ENCODE data around the gene ADAMTS18. TPM values are rescaled to one million over a fixed set of nuclear protein-coding genes. Genes with fewer than 3 reads are reported as not detected.

ADAMTS18 gene
- total RNA-seq, 2 experiments from 2014 or later: not detected

DNA sequence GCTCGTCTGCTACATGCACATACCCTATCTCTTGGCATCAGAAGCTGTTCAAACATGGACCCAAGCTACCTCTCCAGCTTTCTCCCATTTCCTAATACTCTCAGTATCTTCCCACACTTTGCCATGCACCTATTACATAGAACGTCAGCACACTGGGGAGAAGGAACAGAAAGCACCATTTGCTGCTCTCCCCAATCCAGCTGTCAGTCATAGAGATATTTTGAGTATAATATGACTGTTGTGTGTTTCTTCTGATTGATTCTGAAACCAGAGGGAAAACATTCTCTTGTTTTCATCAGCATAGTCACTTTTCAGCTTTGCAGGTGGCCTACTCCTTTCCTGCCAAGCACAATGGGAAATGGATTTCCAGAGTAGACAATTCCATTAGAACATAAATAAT lies 107.1 kb downstream of the ADAMTS18 start:
- CTCF ChIA-PET: interaction anchor here (0.9 kb wide), 1 partner anchor 91 kb away, joined by 3 read pairs; no protein-coding TSS in a partner anchor
- peaks cover 8% of the 10 kb centered on the region for H3K27me3 Mint-ChIP-seq
- no peak overlapping the region for H3K27ac Mint-ChIP-seq
- TF ChIP-seq CTCF (IDR thresholded peaks at IDR 0.05): no peak
- H3K4me3 Mint-ChIP-seq: no peak overlapping the region
- DNase-seq: no peak
- no peaks in the 10 kb centered on the region for H3K9me3 Mint-ChIP-seq
- H3K4me1 Mint-ChIP-seq (ENCODE audit: low read depth): peaks cover 4% of the 10 kb centered on the region
- no peak for ATAC-seq
- POLR2A ChIA-PET: no interaction called here
- intact Hi-C loops (cut with micrococcal nuclease): no loop called here
- H3K36me3 Mint-ChIP-seq (ENCODE audit: low read depth): no peaks in the 10 kb centered on the region

GRCh38 chr16:77324729-77325128 lies 110.1 kb downstream of the ADAMTS18 start:
- Mint-ChIP-seq H3K27me3 (peaks cover 8% of the 10 kb centered on the region), H3K27ac (no peak overlapping the region), H3K36me3 (ENCODE audit: low read depth) (no peaks in the 10 kb centered on the region), H3K4me3 (no peak overlapping the region), H3K4me1 (ENCODE audit: low read depth) (no peaks in the 10 kb centered on the region), H3K9me3 (no peaks in the 10 kb centered on the region)
- ChIA-PET CTCF (no interaction called here), POLR2A (no interaction called here)
- no peak for DNase-seq
- TF ChIP-seq CTCF (IDR thresholded peaks at IDR 0.05): no peak
- no peak for ATAC-seq
- intact Hi-C loops (cut with micrococcal nuclease): no loop called here

DNA sequence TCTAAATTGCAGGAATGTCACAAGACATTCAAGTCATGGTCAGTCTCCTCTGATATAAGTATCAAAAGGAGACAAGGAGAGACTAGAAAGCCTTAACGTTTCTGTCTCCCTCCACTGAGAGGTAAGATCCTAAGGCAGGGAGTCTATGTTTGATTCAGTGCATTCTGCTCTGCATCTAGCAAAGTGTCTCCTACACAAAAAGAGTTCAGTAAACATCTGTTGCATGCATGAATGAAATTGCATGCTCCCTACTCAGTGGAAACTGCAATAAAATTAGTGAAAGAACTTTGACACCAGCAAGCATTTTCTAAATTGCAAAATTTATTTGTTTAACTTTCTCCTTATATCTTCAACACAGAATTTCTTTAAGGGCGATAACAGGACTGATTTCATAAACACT lies 111.1 kb downstream of the ADAMTS18 start:
- Mint-ChIP-seq H3K36me3 (ENCODE audit: low read depth) (no peaks in the 10 kb centered on the region), H3K4me1 (ENCODE audit: low read depth) (no peaks in the 10 kb centered on the region), H3K27me3 (peaks cover 6% of the 10 kb centered on the region), H3K27ac (no peak overlapping the region), H3K9me3 (no peaks in the 10 kb centered on the region), H3K4me3 (no peak overlapping the region)
- no peak for TF ChIP-seq CTCF (IDR thresholded peaks at IDR 0.05)
- intact Hi-C loops (cut with micrococcal nuclease): no loop called here
- POLR2A ChIA-PET: no interaction called here
- DNase-seq (no peak), ATAC-seq (no peak)
- CTCF ChIA-PET: no interaction called here

DNA sequence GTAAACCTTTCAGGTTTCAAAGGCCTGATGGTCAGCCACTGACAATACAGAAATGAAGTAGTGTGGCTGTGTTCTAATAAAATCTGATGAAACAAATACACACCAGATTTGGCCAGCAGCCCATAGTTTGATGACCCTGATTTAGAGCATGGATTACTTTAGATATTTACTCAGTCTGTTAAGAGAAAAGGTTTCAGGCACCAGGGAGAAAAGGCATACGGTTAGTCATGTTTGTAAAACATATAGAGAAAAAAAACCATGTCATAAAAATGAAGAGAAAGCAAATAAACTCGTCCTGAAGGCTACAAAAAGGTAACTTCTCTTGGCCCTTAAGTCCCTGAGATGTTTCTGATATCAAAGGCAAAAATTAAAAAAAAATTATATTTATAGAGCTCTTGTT lies 112.1 kb downstream of the ADAMTS18 start:
- Mint-ChIP-seq H3K4me1 (ENCODE audit: low read depth) (no peaks in the 10 kb centered on the region), H3K9me3 (no peaks in the 10 kb centered on the region), H3K27ac (no peak overlapping the region), H3K4me3 (no peak overlapping the region), H3K27me3 (peaks cover 6% of the 10 kb centered on the region), H3K36me3 (ENCODE audit: low read depth) (no peaks in the 10 kb centered on the region)
- intact Hi-C loops (cut with micrococcal nuclease): no loop called here
- ChIA-PET CTCF (no interaction called here), POLR2A (no interaction called here)
- ATAC-seq (no peak), DNase-seq (no peak)
- TF ChIP-seq CTCF (IDR thresholded peaks at IDR 0.05): no peak

DNA sequence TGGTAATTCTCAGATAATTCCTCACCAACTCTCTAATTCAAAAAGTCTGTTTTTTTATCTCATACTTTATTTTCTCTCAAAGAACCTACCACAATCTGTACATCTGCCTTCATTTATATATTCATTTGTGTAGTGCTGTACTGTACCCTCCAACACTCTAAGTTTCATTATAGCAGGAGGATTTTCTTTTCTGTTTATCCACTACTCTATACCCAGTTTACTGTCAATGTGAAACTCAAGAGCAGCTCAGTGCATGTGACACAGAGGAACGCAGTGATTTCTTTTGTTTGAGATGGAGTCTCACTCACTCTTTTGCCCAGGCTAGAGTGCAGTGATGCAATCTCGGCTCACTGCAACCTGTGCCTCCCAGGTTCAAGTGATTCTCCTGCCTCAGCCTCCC lies 117.8 kb downstream of the ADAMTS18 start:
- no peak overlapping the region for H3K4me3 Mint-ChIP-seq
- intact Hi-C loops (cut with micrococcal nuclease): no loop called here
- no peaks in the 10 kb centered on the region for H3K9me3 Mint-ChIP-seq
- CTCF ChIA-PET: no interaction called here
- POLR2A ChIA-PET: no interaction called here
- H3K27ac Mint-ChIP-seq: no peak overlapping the region
- H3K27me3 Mint-ChIP-seq: peaks cover 2% of the 10 kb centered on the region
- DNase-seq (no peak), ATAC-seq (no peak)
- no peak for TF ChIP-seq CTCF (IDR thresholded peaks at IDR 0.05)
- H3K4me1 Mint-ChIP-seq (ENCODE audit: low read depth): no peaks in the 10 kb centered on the region
- H3K36me3 Mint-ChIP-seq (ENCODE audit: low read depth): no peaks in the 10 kb centered on the region

All from activated CD8-positive, alpha-beta T cell treated with anti-CD3 and anti-CD28 coated beads for 36 hours (primary cell).